K562 (cell line): ENCODE results near the gene PBX1. TPM values are rescaled to one million over a fixed set of nuclear protein-coding genes. Genes with fewer than 3 reads are reported as not detected.
A peak's percentile ranks its signal among the peaks of the same experiment; 100 is the strongest.

ENCODE experiments used
- ATAC-seq: fragments of 200-7000 bp; cut with Tn5 transposase; 3 replicates; pipeline ENCODE4 v1.9.1; 2020; ENCODE audit warnings: moderate library complexity
- BruUV-seq: library from RNA; stranded (reverse); fragments of 400-500 nt; replicated peaks from 2 replicates; lab custom pipeline; 2021; lab: Mats Ljungman, UMichigan
- CTCF ChIA-PET: fragments of 300-600 bp; formaldehyde crosslinking; extraction: SDS; loops from one replicate; lab custom pipeline; 2021; ENCODE audit warnings: low intra/inter-chr PET ratio; lab: Yijun Ruan, JAX
- POLR2A ChIA-PET: fragments of 300-600, 350-650 bp; sonication (Branson Sonifier 250); formaldehyde crosslinking; extraction: SDS; loops from one replicate; lab custom pipeline; 2021; ENCODE audit warnings: antibody characterized with exemption, inconsistent platforms; lab: Yijun Ruan, JAX
- DNase-seq, 4 experiments: peaks; one replicate each; pipeline versions ENCODE4 v3.0.0 to v3.0.0-alpha.2; 2011 to 2018; ENCODE audit warnings: low spot score in 3 of 4, mixed read lengths in 3 of 4; ENCODE audit errors: extremely low read depth in 1 of 4
- FAIRE-seq: peaks from 2 replicates; lab custom pipeline; 2011; peaks lifted over from hg19 to GRCh38; lab: Jason Lieb, UNC
- H2AFZ ChIP-seq: 2 replicates; pipeline ENCODE4 v1.6.0; 2011; ENCODE audit warnings: low read depth, low read length, control low read depth, inconsistent platforms
- H3K27ac ChIP-seq: fragments of 200-600 bp; 3 replicates; pipeline ENCODE4 v1.8.0; 2011; ENCODE audit warnings: low read depth, mild to moderate bottlenecking, control low read depth, inconsistent platforms, low read length, moderate library complexity, mixed read lengths; ENCODE audit errors: extremely low read depth
- H3K27me3 ChIP-seq, 2 experiments: fragments of 300-600 bp in 1 of 2; 2 replicates in 1 of 2; 3 replicates in 1 of 2; pipeline versions ENCODE4 v1.6.0 to v1.8.0; 2011; ENCODE audit warnings: inconsistent platforms in 2 of 2, low read length in 2 of 2, mild to moderate bottlenecking in 1 of 2, mixed read lengths in 1 of 2, moderate library complexity in 1 of 2; ENCODE audit not compliant: control insufficient read depth in 2 of 2, insufficient read depth in 2 of 2
- H3K36me3 ChIP-seq: fragments of 300-600 bp; 3 replicates; pipeline ENCODE4 v1.8.0; 2011; ENCODE audit warnings: mild to moderate bottlenecking, low read length, inconsistent platforms; ENCODE audit not compliant: control insufficient read depth, insufficient read depth
- H3K4me1 ChIP-seq, 2 experiments: fragments of 200-600 bp in 1 of 2; replicated peaks in 1 of 2; 2 replicates in 1 of 2; 3 replicates in 1 of 2; pipeline versions ENCODE4 v1.5.1 to v1.8.0; 2011; ENCODE audit warnings: inconsistent platforms in 2 of 2, low read length in 2 of 2, mild to moderate bottlenecking in 1 of 2, mixed read lengths in 1 of 2, moderate library complexity in 1 of 2; ENCODE audit not compliant: control insufficient read depth in 2 of 2, insufficient read depth in 2 of 2
- H3K4me2 ChIP-seq: 2 replicates; pipeline ENCODE4 v1.6.1; 2011; ENCODE audit warnings: low read length, control low read depth, inconsistent platforms, mixed read lengths; ENCODE audit not compliant: insufficient read depth
- H3K4me3 ChIP-seq: fragments of 200-600 bp; sonication (generic), shearing (Covaris generic); 2 replicates; pipeline ENCODE4 v1.5.1; 2016; ENCODE audit warnings: control low read depth, inconsistent platforms
- H3K79me2 ChIP-seq: fragments of 200-600 bp; 3 replicates; pipeline ENCODE4 v1.8.0; 2011; ENCODE audit warnings: low read length, inconsistent platforms; ENCODE audit not compliant: control insufficient read depth, insufficient read depth
- H3K9ac ChIP-seq, 2 experiments: 2 replicates each; pipeline versions ENCODE4 v1.6.0 to v1.6.1; 2011; ENCODE audit warnings: low read depth in 2 of 2, low read length in 2 of 2, control low read depth in 1 of 2, inconsistent platforms in 1 of 2, mild to moderate bottlenecking in 1 of 2, mixed read lengths in 1 of 2; ENCODE audit not compliant: insufficient read depth in 1 of 2
- H3K9me1 ChIP-seq: one replicate; pipeline ENCODE4 v1.6.0; 2011; ENCODE audit warnings: inconsistent platforms, mild to moderate bottlenecking, low read length, moderate library complexity; ENCODE audit not compliant: control insufficient read depth, insufficient read depth
- H3K9me3 ChIP-seq: replicated peaks from 2 replicates; pipeline ENCODE4 v1.5.1; 2011; ENCODE audit warnings: low read depth, low read length, inconsistent platforms; ENCODE audit not compliant: control insufficient read depth, insufficient read depth
- H4K20me1 ChIP-seq: replicated peaks from 2 replicates; pipeline ENCODE4 v1.6.1; 2011; ENCODE audit warnings: low read length, inconsistent platforms, mixed read lengths; ENCODE audit not compliant: control insufficient read depth, insufficient read depth
- CBX8 ChIP-seq: fragments of 200-600 bp; sonication (generic); IDR thresholded peaks from 2 replicates; pipeline ENCODE4 v1.6.1; 2012; ENCODE audit warnings: borderline replicate concordance, mixed run types, low read depth, mild to moderate bottlenecking, moderate library complexity, mixed read lengths, low read length, control low read depth, inconsistent platforms; ENCODE audit not compliant: poor library complexity, severe bottlenecking; ENCODE audit errors: extremely low read depth
- DNMT1 ChIP-seq: fragments of 450-650 bp; IDR thresholded peaks from 2 replicates; pipeline ENCODE4 v1.6.1; 2016; ENCODE audit warnings: antibody characterized with exemption, mild to moderate bottlenecking
- PKNOX1 ChIP-seq: fragments of 450-650 bp; IDR thresholded peaks from 2 replicates; pipeline ENCODE4 v1.6.1; 2016
- SNIP1 ChIP-seq: fragments of 450-650 bp; IDR thresholded peaks from 2 replicates; pipeline ENCODE4 v1.7.1; 2017; ENCODE audit warnings: low read depth, mild to moderate bottlenecking
- WGBS: fragments of 100-300 bp; shearing (Covaris generic); methylation state at CpG from one replicate; pipeline ENCODE4 v1.1.6; 2016; ENCODE audit warnings: low coverage, mixed read lengths; ENCODE audit not compliant: insufficient coverage; ENCODE audit errors: missing lambda C conversion rate; 5-methylcytosine and 5-hydroxymethylcytosine counted together
- in situ Hi-C: fragments of 300-500 bp; cut with MboI; formaldehyde crosslinking; loops from 4 replicates; pipeline ENCODE4 v1.15.0; 2018; ENCODE audit warnings: inconsistent platforms, mixed read lengths
- intact Hi-C: fragments of 100-400 bp; cut with micrococcal nuclease; formaldehyde crosslinking; loops from 2 replicates; pipeline ENCODE4 v1.14.2; 2022
- polyA plus RNA-seq, 8 experiments: library from polyadenylated mRNA; depleted of rRNA in 4 of 8; stranded (reverse) in 5 of 8; unstranded in 3 of 8; fragments of >200 nt; fragmentation: Nextera tagmentation in 2 of 8; fragmentation: Illumina TruSeq in 1 of 8; extraction: Ambion mirVana in 2 of 8; extraction: Trizol in 1 of 8; gene quantifications; 2 replicates each; pipeline versions ENCODE4 v1.2.1 to v1.2.3, GENCODE V29; 2011 to 2014; ENCODE audit warnings: inconsistent platforms in 1 of 8, missing spikeins in 1 of 8
- total RNA-seq, 7 experiments: library from RNA; depleted of rRNA in 6 of 7; stranded (reverse); fragments of >200 nt in 6 of 7; fragmentation: Illumina TruSeq in 2 of 7; extraction: Trizol in 2 of 7; gene quantifications; 2 replicates each; pipeline versions ENCODE4 v1.2.1 to v1.2.3, GENCODE V29; 2011 to 2021; ENCODE audit warnings: low replicate concordance in 1 of 7

The PBX1 gene
- total and polyA plus RNA-seq, 9 of the 15 experiments (the other 6 are each of a cell fraction or from before 2014, with no cell fraction given) = 0.03 to 0.62 (median 0.17) TPM

- no peak overlapping the region for H3K27ac ChIP-seq
- H2AFZ ChIP-seq = no peak overlapping the region
- in situ Hi-C loops (no loop called here), intact Hi-C loops (no loop called here)
- H3K27me3 ChIP-seq = no peaks in the 10 kb centered on the region
- H3K4me2 ChIP-seq = no peak overlapping the region
- FAIRE-seq (no peak), DNase-seq (no peak), ATAC-seq (no peak)
- H3K9me1 ChIP-seq = no peaks in the 10 kb centered on the region
- POLR2A ChIA-PET = no interaction called here
- TF ChIP-seq PKNOX1 = no peak
- TF ChIP-seq CBX8 = peak; percentile 70
- no peaks in the 10 kb centered on the region for H3K79me2 ChIP-seq
- no peak overlapping the region for H3K4me3 ChIP-seq
- BruUV-seq = no TSS peak
- no peaks in the 10 kb centered on the region; a peak in 1 of 5 replicates for H3K4me1 ChIP-seq
- H3K9ac ChIP-seq = no peak overlapping the region
- H4K20me1 ChIP-seq = no peaks in the 10 kb centered on the region
- H3K9me3 ChIP-seq = no peaks in the 10 kb centered on the region
- H3K36me3 ChIP-seq = no peaks in the 10 kb centered on the region
- 2% methylated on average over 7 of the region's 7 CpGs for WGBS
- CTCF ChIA-PET = no interaction called here
Measured at GRCh38 chr1:164561007-164561406, 2.0 kb downstream of the PBX1 start.

- H3K4me3 ChIP-seq = no peak overlapping the region
- ATAC-seq (no peak), DNase-seq (no peak), FAIRE-seq (no peak)
- H3K36me3 ChIP-seq = no peaks in the 10 kb centered on the region
- H3K9ac ChIP-seq = no peak overlapping the region
- no peaks in the 10 kb centered on the region for H3K9me1 ChIP-seq
- WGBS = 8% methylated on average over 1 of the region's 1 CpG
- H3K9me3 ChIP-seq = no peaks in the 10 kb centered on the region
- in situ Hi-C loops = no loop called here
- H3K27me3 ChIP-seq = no peaks in the 10 kb centered on the region
- CTCF ChIA-PET = no interaction called here
- no peak overlapping the region for H2AFZ ChIP-seq
- H4K20me1 ChIP-seq = no peaks in the 10 kb centered on the region
- H3K79me2 ChIP-seq = no peaks in the 10 kb centered on the region
- POLR2A ChIA-PET = no interaction called here
- H3K4me1 ChIP-seq = no peaks in the 10 kb centered on the region; a peak in 1 of 5 replicates
- intact Hi-C loops = no loop called here
- TF ChIP-seq SNIP1 (no peak), CBX8 (peak; percentile 29), DNMT1 (no peak)
- H3K4me2 ChIP-seq = no peak overlapping the region
- BruUV-seq = no TSS peak
- H3K27ac ChIP-seq = no peak overlapping the region
Measured at GRCh38 chr1:164561472-164561871, 2.5 kb downstream of the PBX1 start.
